DLD1 (cell line): ENCODE data around the gene LHPP.

Experiments
- in situ Hi-C: cut with HindIII; loops from 2 replicates; pipeline ENCODE4 v1.10.0; 2017; ENCODE audit warnings: low sequenced_read_pairs

LHPP gene

DNA sequence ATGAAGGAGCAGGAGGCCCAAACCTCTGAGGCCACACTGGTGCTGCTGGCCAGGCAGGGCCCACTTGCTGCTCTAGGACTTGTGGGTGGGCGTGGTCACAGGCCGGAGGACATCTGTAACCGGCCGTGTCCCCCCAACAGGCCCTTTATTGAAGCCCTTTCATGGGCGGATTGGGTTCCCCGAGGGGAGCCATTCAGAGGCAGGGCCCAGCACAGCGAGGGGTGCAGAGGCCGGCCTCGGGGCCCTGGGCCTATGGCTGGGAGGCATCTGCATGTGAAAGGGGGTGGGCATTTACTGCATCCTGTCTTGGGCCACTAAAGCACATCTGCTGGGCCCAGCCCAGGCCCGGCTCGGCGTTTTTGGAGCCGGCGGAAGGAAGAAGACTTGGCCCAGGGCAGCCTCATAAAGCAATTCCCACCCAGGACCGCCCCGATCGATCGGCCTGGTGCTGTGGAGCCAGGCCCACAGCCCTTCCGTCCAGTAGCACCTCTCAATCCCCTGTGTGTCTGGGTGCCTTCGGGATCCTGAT, 8.4 kb downstream of the LHPP start:
- in situ Hi-C loops = no loop called here

DNA sequence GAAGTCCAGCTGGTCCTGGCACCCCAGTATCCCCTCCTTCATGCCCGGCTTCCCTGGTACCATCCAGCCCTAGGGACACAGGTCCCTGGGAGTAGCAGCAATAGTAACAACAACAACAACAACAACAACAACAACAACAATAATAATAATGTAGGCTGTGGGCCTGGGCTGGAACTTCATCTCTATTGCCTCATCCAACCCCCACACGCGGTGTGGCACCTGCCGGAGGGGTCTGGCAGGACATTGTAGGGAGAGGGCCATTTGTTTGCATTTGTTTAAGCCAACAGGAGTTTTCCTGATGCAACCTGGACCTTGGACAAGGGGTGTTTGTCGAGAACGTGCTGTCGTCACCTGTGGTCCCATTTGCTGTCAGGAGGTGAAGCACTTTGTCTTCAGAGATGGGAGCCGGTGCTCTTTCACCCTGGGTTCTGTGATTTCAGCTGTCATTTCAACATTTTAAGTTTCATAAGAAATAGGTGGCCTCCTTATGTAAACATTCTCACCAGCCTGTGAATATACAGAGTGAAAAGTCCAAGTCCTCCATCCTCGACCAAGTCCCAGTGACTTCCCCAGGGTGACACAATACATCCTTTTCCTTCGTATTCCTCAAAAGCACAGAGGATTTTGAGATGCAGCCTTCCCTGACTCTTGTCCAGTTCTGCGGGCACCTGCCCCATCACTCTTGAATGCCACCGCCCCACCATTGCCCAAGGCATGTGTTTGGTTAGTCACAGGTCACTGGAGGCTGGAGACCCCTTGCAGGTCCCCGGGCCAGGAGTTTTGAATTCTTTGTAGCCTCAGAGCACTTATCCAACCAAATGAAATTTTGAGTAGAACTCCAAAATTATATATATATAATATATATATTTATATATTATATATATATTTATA, 9.2 kb downstream of the LHPP start:
- in situ Hi-C loops = no loop called here

DNA sequence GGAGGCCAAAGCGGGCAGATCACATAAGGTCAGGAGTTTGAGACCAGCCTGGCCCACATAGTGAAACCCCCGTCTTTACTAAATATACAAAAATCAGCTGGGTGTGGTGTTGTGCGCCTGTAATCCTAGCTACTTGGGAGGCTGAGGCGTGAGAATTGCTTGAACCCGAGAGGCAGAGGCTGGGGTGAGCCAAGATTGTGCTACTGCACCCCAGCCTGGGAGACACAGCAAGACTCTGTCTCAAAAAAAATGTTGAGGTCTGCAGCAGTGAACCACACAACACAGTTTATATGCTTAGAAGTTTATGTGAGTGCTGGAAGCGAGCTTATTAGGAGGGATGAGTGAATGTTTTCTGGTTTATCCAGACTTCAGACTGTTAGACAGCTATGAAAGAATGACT, 10.4 kb downstream of the LHPP start:
- in situ Hi-C loops = no loop called here

DNA sequence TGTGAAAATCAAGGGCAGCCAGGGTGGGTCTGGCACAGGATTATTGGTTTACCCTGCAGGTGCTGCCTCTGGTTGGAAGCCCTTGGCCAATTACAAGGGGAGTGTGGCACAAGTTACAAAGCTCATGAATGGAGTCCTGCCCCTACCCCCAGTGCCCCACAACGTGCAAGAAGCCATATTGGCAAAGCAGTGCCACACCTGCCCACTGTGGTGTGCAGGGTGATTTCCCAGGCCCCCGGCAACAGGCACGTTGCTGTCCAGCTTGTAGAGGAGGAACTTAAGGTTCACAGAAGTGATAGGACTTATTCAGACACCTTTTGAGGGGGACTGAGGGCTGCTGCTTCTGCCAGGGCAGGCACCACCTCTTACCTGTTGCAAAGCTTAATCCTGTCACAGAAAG, 11.4 kb downstream of the LHPP start:
- in situ Hi-C loops = no loop called here

DNA sequence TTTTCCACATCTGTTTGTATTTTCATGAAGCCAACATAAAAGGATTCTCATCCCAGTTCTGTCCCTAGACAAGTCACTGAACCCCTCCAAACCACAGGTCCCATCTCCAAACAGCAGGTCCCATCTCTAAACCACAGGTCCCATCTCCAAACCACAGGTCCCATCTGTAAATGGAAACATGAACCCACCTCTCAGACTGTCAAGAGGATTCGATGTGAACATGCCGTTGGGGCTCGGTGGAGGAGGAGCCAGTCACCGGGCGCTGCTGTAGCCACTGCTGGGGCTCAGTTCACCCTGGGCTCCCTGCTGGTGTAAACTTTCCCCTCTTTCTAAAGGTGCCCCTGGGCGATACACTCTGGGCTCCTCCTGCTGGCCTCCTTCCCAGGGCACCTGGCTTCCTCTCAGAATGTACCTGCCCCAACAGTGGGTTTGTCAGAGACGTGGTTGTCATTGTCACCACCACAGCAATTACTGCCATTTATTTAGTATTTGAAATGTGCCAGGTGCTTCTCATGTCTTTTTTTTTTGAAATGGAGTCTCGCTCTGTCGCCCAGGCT, 13.0 kb downstream of the LHPP start:
- in situ Hi-C loops = no loop called here

- in situ Hi-C loops = no loop called here
Measured at GRCh38 chr10:124476043-124476725, 14.6 kb downstream of the LHPP start.

DNA sequence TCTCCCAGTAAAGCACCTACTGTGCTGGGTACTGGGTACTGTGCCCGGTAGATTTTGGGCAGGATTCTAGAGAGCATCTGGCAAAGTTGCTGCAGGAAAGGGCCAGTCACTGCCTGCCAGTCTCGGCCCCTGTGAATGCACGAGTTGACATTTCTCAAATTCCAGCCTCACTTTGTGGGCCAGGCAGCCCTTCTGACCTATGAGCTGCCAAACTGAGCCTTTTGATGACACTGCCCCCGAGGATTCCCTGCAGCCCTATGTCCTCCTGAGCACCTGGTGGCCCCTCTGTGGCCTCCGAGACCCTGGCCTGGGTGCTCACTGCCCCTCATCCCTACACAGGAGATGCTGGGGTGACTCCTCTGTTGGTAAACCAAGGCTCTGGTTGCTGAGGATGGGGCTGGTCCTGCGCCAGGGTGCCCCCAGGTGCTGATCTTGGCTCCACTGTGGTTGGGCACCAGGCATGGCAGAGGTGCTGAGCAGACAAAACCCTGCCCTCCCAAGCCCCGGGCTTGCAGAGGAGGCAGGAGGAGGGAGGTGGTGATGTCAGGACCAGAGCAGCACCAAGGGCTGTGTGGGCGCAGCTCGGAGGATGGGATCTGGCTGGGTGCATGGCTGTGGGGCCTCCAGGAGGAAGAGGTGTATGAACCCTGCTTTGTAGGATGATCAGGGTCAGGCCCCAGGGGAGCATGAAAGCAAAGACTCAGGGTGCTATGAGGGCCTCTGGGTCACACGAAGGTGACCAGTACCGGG, 16.2 kb downstream of the LHPP start:
- in situ Hi-C loops = no loop called here

DNA sequence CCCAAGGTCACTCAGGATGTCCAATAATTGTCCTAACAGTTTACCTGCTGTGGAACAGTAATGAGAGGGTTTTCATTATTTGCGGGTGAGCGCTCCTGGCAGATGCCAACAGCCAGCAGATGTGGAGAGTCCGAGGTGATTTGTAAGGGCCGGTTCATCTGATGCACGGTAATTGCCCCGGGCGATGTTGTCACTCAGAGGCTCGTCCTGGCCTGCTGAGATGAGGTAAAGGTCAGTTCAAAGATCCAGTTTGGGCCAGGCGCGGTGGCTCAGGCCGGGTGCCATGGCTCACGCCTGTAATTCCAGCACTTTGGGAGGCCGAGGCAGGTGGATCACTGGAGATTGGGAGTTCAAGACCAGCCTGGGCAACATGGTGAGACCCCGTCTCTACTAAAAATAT, 16.9 kb downstream of the LHPP start:
- in situ Hi-C loops = no loop called here

- in situ Hi-C loops = no loop called here
Measured at GRCh38 chr10:124480860-124481259, 19.2 kb downstream of the LHPP start.

GRCh38 chr10:124481717-124482116, 20.1 kb downstream of the LHPP start:
- in situ Hi-C loops = no loop called here

DNA sequence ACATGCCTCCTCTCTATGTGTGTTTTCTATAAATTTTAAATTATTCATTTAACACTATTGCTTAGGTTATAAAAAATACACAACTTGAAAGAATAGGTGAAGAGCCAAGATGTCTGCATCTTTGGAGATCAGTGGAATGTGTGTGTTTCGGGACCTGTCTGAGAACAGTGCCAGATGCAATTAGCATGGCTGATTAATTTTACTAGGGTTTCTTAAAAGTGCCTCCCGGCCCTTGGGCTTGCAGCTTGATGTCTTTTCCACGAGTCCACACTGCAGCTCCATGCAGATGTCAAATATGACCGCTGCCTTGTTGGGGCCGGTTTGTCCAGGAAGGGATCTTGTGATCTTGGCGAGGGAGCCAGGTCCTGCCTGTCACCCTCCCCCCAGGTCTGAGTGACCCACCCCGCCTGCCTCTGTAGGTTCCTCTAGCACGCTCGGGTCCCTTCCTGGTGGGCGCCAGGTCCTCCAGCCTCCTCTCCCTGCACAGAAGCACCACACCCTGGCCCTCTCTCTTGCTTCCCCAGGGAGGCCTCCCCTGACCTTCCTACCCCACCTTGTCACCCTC, 20.7 kb downstream of the LHPP start:
- in situ Hi-C loops = no loop called here

- in situ Hi-C loops = no loop called here
Measured at GRCh38 chr10:124482876-124483275, 21.3 kb downstream of the LHPP start.

DNA sequence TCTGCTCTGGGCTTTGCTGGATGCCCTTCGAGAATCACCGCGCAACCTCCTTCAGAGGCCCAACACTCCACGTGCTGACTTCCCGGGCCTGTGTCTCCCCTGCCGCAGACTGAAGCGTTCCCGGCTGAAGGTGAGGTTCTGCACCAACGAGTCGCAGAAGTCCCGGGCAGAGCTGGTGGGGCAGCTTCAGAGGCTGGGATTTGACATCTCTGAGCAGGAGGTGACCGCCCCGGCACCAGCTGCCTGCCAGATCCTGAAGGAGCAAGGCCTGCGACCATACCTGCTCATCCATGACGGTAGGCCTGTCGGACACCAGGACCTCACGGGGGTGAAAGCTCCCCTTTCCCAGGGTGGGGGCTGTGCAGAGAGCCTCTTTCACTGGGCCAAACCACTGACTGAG, 22.4 kb downstream of the LHPP start:
- in situ Hi-C loops = no loop called here

- in situ Hi-C loops = no loop called here
Measured at GRCh38 chr10:124484661-124485060, 23.0 kb downstream of the LHPP start.

GRCh38 chr10:124486635-124487034, 25.0 kb downstream of the LHPP start:
- in situ Hi-C loops = no loop called here

GRCh38 chr10:124491105-124491504, 29.5 kb downstream of the LHPP start:
- in situ Hi-C loops = no loop called here

DNA sequence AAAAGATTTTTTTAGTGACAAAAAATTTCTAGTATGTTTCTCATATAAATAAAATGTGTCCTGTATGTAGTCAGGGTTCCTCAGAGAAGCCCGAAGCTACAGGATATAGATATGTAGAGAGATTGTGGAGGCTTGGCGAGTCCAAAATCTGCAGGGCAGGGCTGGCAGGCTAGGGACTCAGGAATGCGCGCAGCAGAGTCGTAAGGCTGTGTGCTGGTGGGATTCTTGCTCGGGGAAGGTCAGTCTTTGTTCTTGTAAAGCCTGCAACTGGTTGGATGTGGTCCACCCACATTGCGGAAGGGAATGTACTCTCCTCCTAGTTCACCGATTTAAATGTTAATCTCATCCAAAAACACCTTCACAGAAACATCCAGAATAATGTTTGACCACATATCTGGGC, 30.6 kb downstream of the LHPP start:
- in situ Hi-C loops = no loop called here

GRCh38 chr10:124493214-124493882, 31.7 kb downstream of the LHPP start:
- in situ Hi-C loops = no loop called here

DNA sequence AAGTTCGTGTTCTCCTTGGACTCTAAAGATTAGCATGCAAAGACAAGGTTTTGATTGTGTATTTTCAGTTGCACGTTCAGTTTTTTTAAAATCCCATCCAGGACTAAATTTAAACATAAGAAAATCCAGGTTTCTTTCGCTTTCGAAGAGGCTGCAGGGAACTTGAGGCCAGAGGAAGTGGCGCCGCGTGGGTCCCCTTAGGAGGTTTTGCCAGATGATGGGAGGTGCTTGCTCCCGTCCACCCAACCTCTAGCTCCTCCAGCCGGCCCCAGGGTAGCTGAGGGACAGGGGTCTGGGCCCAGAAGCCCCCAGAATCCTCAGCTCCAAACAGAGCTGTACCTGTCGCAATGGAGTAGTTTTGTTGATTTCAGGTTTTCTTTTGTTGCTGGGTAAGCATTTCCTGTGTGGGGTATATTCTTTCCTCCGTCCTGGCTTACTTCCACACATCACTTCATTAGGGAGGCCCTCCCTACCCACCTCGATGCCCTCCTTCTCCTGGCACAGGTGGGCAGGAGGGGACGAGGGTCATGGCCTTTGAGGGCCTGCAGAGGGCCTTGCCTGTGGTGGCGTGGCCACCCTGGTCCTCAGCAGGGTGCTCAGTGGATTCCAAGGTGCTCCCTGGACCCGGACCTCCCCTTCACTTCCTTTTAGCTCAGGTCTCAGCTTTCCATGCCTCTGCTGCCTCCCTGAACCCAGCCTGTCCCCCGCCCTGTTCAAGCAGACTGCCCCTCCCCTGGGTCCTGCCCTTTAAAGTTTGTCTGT, 32.6 kb downstream of the LHPP start:
- in situ Hi-C loops = no loop called here
